Caco-2 (cell line): ENCODE measurements around the gene NFKBIB. TPM values are rescaled to one million over a fixed set of nuclear protein-coding genes. Genes with fewer than 3 reads are reported as not detected.
"Not testable (repeated sequence)": the region's sequence is repeated elsewhere in the genome, so short reads cannot be mapped to it uniquely, and the experiment has no call there.

Experiments used
- BruUV-seq: library from RNA; stranded (reverse); fragments of 400-500 nt; replicated peaks from 2 replicates; lab custom pipeline; 2021; lab: Mats Ljungman, UMichigan
- CTCF ChIA-PET: fragments of 300-600 bp; sonication (Branson Sonifier 250); formaldehyde crosslinking; loops from one replicate; lab custom pipeline; 2022; ENCODE audit warnings: antibody characterized with exemption; lab: Charles Lee
- POLR2A ChIA-PET: fragments of 300-600 bp; sonication (Branson Sonifier 250); formaldehyde crosslinking; loops from one replicate; lab custom pipeline; 2022; ENCODE audit warnings: antibody characterized with exemption; lab: Charles Lee
- DNase-seq, 2 experiments: peaks; one replicate each; pipeline versions ENCODE4 v3.0.0 to v3.0.0-alpha.2; 2020 to 2022
- H3K27me3 ChIP-seq: replicated peaks from 2 replicates; pipeline ENCODE4 v1.6.0; 2011; ENCODE audit warnings: low read length; ENCODE audit not compliant: control insufficient read depth, insufficient read depth
- H3K36me3 ChIP-seq: 2 replicates; pipeline ENCODE4 v1.5.1; 2011; ENCODE audit warnings: low read length; ENCODE audit not compliant: control insufficient read depth, insufficient read depth
- H3K4me1 ChIP-seq: fragments of 250-450 bp; sonication (Bioruptor Pico); 2 replicates; pipeline ENCODE4 v1.5.1; 2020; ENCODE audit warnings: mild to moderate bottlenecking
- H3K4me3 ChIP-seq: 2 replicates; pipeline ENCODE4 v1.5.1; 2011; ENCODE audit warnings: low read depth, mild to moderate bottlenecking, control low read depth, low read length
- H3K9me3 ChIP-seq: fragments of 250-450 bp; sonication (Bioruptor Pico); 2 replicates; pipeline ENCODE4 v1.5.1; 2020; ENCODE audit warnings: mild to moderate bottlenecking, moderate library complexity
- H3K27ac Mint-ChIP-seq: one replicate; pipeline ENCODE4 v1.8.0; 2022; ENCODE audit warnings: mixed read lengths; ENCODE audit not compliant: unreplicated experiment
- H3K27me3 Mint-ChIP-seq: one replicate; pipeline ENCODE4 v1.8.0; 2022; ENCODE audit warnings: mixed read lengths; ENCODE audit not compliant: insufficient read depth, unreplicated experiment
- H3K36me3 Mint-ChIP-seq: one replicate; pipeline ENCODE4 v1.8.0; 2022; ENCODE audit warnings: mild to moderate bottlenecking, mixed read lengths; ENCODE audit not compliant: insufficient read depth, unreplicated experiment
- H3K4me1 Mint-ChIP-seq: one replicate; pipeline ENCODE4 v1.8.0; 2022; ENCODE audit warnings: low read depth, mixed read lengths; ENCODE audit not compliant: unreplicated experiment
- H3K4me3 Mint-ChIP-seq: one replicate; pipeline ENCODE4 v1.8.0; 2022; ENCODE audit warnings: mild to moderate bottlenecking, moderate library complexity, mixed read lengths; ENCODE audit not compliant: unreplicated experiment
- H3K9me3 Mint-ChIP-seq: one replicate; pipeline ENCODE4 v1.8.0; 2022; ENCODE audit warnings: mixed read lengths; ENCODE audit not compliant: unreplicated experiment
- intact Hi-C: fragments of 100-400 bp; cut with micrococcal nuclease; formaldehyde crosslinking; loops from one replicate; pipeline ENCODE4 v1.10.0; 2022; ENCODE audit not compliant: unreplicated experiment
- total RNA-seq: library from RNA; stranded (reverse); gene quantifications from 2 replicates; pipeline ENCODE4 v1.2.3, GENCODE V29; 2022
- TF ChIP-seq, protein P1 (sequence below), 2 experiments: fragments of 200-600 bp in 1 of 2; IDR thresholded peaks; 1 replicate in 1 of 2; 2 replicates in 1 of 2; pipeline versions ENCODE4 v1.5.1 to v1.8.0; 2011 to 2022; ENCODE audit warnings: antibody characterized with exemption in 1 of 2, control low read depth in 1 of 2, inconsistent platforms in 1 of 2, low read depth in 1 of 2, low read length in 1 of 2, mild to moderate bottlenecking in 1 of 2, moderate library complexity in 1 of 2; ENCODE audit not compliant: insufficient read depth in 1 of 2, severe bottlenecking in 1 of 2, unreplicated experiment in 1 of 2

Gene NFKBIB
- total RNA-seq, 1 experiment from 2014 or later = 43.9 TPM

- TF ChIP-seq, protein P1, sequence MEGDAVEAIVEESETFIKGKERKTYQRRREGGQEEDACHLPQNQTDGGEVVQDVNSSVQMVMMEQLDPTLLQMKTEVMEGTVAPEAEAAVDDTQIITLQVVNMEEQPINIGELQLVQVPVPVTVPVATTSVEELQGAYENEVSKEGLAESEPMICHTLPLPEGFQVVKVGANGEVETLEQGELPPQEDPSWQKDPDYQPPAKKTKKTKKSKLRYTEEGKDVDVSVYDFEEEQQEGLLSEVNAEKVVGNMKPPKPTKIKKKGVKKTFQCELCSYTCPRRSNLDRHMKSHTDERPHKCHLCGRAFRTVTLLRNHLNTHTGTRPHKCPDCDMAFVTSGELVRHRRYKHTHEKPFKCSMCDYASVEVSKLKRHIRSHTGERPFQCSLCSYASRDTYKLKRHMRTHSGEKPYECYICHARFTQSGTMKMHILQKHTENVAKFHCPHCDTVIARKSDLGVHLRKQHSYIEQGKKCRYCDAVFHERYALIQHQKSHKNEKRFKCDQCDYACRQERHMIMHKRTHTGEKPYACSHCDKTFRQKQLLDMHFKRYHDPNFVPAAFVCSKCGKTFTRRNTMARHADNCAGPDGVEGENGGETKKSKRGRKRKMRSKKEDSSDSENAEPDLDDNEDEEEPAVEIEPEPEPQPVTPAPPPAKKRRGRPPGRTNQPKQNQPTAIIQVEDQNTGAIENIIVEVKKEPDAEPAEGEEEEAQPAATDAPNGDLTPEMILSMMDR (IDR thresholded peaks at IDR 0.05; ENCODE audit: insufficient read depth in 1 of 2, low read depth in 1 of 2, low read length in 1 of 2, severe bottlenecking in 1 of 2, unreplicated experiment in 1 of 2) = no peak
- H3K4me1 ChIP-seq = no peaks in the 10 kb centered on the region
- no peaks in the 10 kb centered on the region for H3K4me1 Mint-ChIP-seq
Observed at GRCh38 chr19:38869160-38869835, 30.5 kb upstream of the NFKBIB start.

DNA sequence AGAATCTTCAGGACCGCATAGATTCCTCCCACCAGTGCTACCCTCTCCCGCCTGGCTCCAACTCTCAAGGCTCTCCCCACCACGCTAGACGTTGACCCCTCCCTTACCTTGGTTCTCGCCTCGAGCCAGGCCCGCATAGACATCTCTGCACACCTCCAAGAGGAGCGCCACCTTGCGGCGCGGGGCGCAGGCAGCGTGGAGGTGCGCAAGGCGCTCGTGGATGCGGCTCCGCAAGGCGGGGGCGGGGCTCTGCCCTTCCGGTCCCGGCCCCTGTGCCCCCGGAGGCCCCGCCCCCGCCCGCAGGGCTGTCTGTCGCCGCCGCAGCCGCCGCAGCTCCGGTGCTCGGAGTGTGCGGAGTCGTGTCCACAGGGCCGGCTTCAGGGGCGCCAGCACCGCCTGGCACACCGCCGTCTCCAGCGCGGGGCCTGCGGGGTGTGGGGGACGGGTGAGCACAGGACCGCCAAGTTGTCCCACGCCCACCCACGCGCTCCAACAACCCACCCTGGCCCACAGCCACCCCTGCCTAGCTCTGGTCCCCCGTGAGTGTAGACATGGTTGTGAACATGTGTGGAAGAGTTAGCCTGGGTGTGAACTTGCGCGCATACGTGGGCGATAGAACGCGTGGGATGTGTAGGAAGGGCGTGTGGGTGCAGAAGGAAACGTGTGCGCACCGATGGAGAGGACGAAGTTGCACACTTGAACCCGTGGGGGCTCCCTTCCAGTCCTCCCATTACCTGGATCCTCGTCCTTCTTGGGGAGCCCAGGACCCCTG is 29.7 kb upstream of the NFKBIB start:
- H3K4me1 Mint-ChIP-seq = no peaks in the 10 kb centered on the region
- no peak for DNase-seq
- no TSS peak for BruUV-seq
- H3K36me3 ChIP-seq = no peaks in the 10 kb centered on the region
- CTCF ChIA-PET = no interaction called here
- no peak overlapping the region for H3K4me3 Mint-ChIP-seq
- intact Hi-C loops = no loop called here
- TF ChIP-seq, protein P1 (IDR thresholded peaks at IDR 0.05; ENCODE audit: insufficient read depth in 1 of 2, low read depth in 1 of 2, low read length in 1 of 2, severe bottlenecking in 1 of 2, unreplicated experiment in 1 of 2) = no peak
- H3K4me3 ChIP-seq = no peak overlapping the region
- no peak overlapping the region for H3K27ac Mint-ChIP-seq
- H3K27me3 Mint-ChIP-seq = no peaks in the 10 kb centered on the region
- no peaks in the 10 kb centered on the region for H3K9me3 Mint-ChIP-seq
- H3K27me3 ChIP-seq = no peaks in the 10 kb centered on the region
- no peaks in the 10 kb centered on the region for H3K9me3 ChIP-seq
- H3K36me3 Mint-ChIP-seq = no peaks in the 10 kb centered on the region
- no peaks in the 10 kb centered on the region for H3K4me1 ChIP-seq
- POLR2A ChIA-PET = interaction anchor here (0.6 kb wide), 1 partner anchor 161 kb away, joined by 4 read pairs; no protein-coding TSS in a partner anchor

More at GRCh38 chr19:38869160-38869835, 30.5 kb upstream of the NFKBIB start:
- Histone ChIP-seq H3K36me3 (no peaks in the 10 kb centered on the region), H3K9me3 (no peaks in the 10 kb centered on the region), H3K4me3 (no peak overlapping the region), H3K27me3 (no peaks in the 10 kb centered on the region)
- Mint-ChIP-seq H3K36me3 (no peaks in the 10 kb centered on the region), H3K9me3 (no peaks in the 10 kb centered on the region), H3K27ac (no peak overlapping the region), H3K4me3 (no peak overlapping the region), H3K27me3 (no peaks in the 10 kb centered on the region)
- intact Hi-C loops = no loop called here
- CTCF ChIA-PET = no interaction called here
- POLR2A ChIA-PET = no interaction called here
- BruUV-seq = no TSS peak
- no peak for DNase-seq

DNA sequence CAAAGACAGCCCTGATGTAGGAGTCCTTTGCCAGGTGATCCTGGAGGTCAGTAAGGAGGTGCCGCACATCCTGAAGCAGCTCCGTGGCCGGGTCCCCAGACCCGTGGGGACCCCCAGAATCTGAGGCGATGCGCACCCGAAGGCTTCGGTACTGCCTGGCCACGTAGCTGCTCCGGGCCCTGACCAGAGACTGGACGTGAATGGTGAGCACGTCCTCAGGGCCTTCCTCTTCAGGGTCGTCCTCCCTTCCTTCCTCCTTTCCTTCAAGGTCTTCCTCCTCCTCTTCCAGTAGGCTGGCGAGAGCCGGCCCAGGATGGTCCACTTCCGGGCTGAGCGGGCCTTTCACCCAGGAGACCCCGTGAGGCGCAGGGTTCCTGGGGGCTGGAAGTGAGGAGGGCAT is 29.2 kb upstream of the NFKBIB start:
- intact Hi-C loops = no loop called here
- TF ChIP-seq, protein P1 (IDR thresholded peaks at IDR 0.05; ENCODE audit: insufficient read depth in 1 of 2, low read depth in 1 of 2, low read length in 1 of 2, severe bottlenecking in 1 of 2, unreplicated experiment in 1 of 2) = no peak
- DNase-seq = no peak
- ChIA-PET POLR2A (interaction anchor here (0.6 kb wide), 1 partner anchor 161 kb away, joined by 4 read pairs; no protein-coding TSS in a partner anchor), CTCF (no interaction called here)
- Mint-ChIP-seq H3K36me3 (no peaks in the 10 kb centered on the region), H3K27ac (no peak overlapping the region), H3K9me3 (no peaks in the 10 kb centered on the region), H3K27me3 (no peaks in the 10 kb centered on the region), H3K4me3 (no peak overlapping the region), H3K4me1 (no peaks in the 10 kb centered on the region)
- BruUV-seq = no TSS peak
- Histone ChIP-seq H3K4me1 (no peaks in the 10 kb centered on the region), H3K27me3 (no peaks in the 10 kb centered on the region), H3K36me3 (no peaks in the 10 kb centered on the region), H3K9me3 (no peaks in the 10 kb centered on the region), H3K4me3 (no peak overlapping the region)

DNA sequence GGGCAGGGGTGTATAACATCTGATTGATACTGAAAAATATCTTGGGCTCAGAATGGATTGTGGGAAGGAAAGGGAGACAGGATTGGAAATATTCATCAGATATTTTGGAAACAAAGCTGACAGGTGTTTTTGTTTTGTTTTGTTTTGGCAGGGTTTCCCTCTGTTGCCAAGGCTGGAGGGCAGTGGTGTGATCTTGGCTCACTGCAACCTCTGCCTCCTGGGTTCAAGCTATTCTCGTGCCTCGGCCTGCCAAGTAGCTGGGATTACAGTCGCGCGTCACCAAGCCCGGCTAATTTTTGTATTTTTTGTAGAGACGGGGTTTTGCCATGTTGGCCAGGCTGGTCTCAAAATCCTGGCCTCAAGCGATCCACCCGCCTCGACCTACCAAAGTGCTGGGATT is 26.4 kb upstream of the NFKBIB start:
- peaks cover 18% of the 10 kb centered on the region for H3K4me1 Mint-ChIP-seq
- POLR2A ChIA-PET, intact Hi-C loops, H3K4me3 Mint-ChIP-seq, H3K9me3 ChIP-seq, H3K4me3 ChIP-seq, H3K36me3 ChIP-seq, BruUV-seq, H3K27me3 ChIP-seq, H3K36me3 Mint-ChIP-seq, H3K27ac Mint-ChIP-seq, DNase-seq, H3K9me3 Mint-ChIP-seq, H3K27me3 Mint-ChIP-seq: not testable (repeated sequence)
- peaks cover 12% of the 10 kb centered on the region for H3K4me1 ChIP-seq
- CTCF ChIA-PET = interaction anchor here (0.6 kb wide), 1 partner anchor 9 kb away, joined by 3 read pairs; no protein-coding TSS in a partner anchor
